HG03457 (cell line): ENCODE data around the gene AGXT.

ENCODE experiments used
- ATAC-seq: cut with Tn5 transposase; IDR thresholded peaks from one replicate; pipeline ENCODE4 v1.9.1; 2021; ENCODE audit warnings: moderate number of reproducible peaks; ENCODE audit not compliant: unreplicated experiment

Gene AGXT

GRCh38 chr2:240869109-240869955 is 708 bp downstream of the AGXT start:
- ATAC-seq: no peak

DNA sequence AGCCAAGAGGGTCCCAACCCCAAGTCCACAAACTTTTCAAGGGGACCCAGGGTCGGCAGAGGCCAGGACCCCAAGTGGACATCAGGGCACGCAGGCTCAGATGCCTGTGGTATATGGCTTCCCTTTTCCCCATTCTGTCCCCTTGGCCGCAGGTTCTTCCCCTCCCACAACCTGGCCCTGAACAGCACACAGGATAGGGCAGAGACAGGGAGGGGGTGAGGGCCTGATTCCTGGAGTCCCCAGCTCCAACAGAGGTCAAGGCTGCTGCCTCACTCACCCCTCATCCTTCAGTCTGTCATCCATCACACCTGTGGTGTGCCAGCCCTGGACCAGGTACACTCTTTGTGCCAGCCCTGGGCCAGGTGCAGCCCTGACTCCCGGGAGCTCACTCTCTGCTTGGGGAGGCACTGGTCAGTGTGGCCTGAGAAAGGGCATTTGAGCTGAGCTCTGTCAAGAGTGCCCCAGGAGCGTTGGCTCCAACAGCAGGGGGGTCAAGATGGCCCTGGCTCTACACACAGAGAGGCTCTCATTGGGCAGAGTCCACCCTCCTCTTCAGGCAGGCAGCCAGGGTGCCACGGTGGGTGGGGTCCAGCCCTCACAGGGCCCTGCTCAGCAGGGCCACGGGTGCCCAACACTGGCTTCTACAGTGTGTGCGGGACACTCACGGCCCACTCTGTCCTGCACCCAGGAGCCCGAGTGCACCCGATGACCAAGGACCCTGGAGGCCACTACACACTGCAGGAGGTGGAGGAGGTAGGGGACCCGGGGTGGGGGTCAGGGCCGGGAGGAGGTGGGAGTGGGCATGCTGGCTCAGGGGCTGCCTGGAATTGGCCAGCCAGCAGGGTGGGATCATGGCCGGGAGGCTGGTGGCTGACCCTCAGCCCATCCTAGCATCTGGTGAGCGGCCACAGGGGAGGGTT is 1.6 kb downstream of the AGXT start:
- no peak for ATAC-seq

GRCh38 chr2:240871071-240871958 is 2.7 kb downstream of the AGXT start:
- no peak for ATAC-seq

DNA sequence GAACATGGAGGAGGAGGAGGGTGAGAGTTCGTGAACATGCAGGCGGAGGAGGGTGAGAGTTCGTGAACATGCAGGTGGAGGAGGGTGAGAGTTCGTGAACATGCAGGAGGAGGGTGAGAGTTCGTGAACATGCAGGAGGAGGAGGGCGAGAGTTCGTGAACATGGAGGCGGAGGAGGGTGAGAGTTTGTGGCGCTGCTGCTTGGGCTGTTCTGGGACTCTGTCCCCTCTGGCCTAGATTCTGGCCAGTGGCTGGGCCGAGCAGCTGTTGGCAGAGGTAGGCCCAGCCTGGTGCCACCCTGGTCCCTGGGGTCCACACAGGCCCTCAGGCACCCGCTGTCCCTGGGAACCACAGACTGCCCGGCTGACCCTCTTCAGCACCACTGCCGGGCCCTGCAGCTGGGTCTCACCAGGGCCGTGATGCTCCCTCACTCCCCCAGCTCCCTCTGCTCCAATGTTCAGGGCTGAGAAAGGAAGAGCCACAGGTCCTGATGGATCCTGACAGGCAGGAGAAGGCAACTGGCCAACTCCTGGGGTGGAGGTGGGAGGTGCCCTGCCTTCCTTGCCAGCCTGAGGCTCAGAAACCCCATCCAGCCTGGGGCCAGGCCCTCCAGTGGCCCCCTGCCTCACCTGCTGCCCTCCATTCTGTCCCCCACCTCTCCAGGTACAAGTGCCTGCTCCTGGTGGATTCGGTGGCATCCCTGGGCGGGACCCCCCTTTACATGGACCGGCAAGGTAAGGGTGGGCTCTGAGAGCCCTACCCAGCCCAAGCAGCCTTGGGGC is 3.9 kb downstream of the AGXT start:
- no peak for ATAC-seq

DNA sequence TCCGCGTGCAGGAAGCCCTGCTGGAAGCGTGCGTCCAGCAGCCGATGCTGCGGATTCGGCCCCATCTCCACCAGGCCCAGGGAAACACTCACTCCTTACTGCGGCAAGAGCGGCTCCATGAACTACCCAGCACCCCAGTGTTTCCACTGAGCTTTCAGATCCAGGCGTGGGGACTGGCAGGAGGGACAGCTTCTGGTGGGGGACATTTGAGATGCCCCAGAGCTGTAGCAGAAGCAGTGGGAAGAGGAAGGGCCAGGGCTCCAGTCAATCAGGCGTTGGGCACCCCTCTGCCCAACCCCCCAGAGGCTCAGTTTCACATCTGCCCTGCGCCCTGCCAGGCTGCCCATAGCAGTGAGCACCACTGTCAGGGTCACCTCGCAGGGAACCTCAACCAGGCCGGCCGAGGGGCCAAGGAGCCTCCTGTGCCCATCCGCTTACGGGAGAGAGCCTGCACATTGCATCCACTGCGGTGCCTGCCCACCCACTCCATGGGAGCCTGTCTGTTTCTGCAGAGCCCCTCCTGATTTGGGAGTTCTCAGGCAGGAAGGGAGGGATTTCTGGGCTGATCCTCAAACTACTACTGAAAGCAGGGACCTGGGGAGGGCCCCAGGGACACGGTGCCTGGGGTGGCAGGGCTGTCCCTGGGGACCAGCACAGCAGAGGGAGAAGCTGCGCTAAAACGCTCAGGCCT is 4.6 kb downstream of the AGXT start:
- no peak for ATAC-seq

- no peak for ATAC-seq
These were observed 5.4 kb downstream of the AGXT start for GRCh38 chr2:240873805-240874714.

DNA sequence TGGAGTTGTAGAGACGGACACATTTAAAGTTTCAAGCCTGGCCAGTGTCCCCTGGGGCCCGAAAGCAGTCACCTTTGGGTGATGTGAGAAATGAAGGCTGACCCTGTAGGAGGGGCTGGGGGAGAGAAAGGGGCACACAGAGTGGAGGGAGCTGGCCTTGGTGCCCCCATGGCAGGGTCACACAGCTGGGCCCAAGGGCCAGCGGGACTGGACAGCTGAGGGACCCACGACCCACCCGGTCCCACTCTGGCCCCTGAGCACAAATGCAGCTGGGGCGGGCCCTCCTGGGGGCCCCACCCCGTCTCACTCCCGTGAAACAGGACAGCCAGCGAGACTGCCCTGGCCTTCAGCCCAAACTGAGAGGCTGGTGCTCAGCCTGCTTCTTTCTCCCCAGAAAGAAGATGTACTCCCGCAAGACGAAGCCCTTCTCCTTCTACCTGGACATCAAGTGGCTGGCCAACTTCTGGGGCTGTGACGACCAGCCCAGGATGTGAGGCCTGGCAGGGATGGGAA is 6.1 kb downstream of the AGXT start:
- ATAC-seq: no peak

GRCh38 chr2:240875228-240876034 is 6.8 kb downstream of the AGXT start:
- ATAC-seq: no peak

- no peak for ATAC-seq
These were observed 7.4 kb downstream of the AGXT start for GRCh38 chr2:240876035-240876474.

GRCh38 chr2:240876475-240877251 is 8.0 kb downstream of the AGXT start:
- no peak for ATAC-seq

- ATAC-seq: no peak
These were observed 9.1 kb downstream of the AGXT start for GRCh38 chr2:240877460-240878340.

DNA sequence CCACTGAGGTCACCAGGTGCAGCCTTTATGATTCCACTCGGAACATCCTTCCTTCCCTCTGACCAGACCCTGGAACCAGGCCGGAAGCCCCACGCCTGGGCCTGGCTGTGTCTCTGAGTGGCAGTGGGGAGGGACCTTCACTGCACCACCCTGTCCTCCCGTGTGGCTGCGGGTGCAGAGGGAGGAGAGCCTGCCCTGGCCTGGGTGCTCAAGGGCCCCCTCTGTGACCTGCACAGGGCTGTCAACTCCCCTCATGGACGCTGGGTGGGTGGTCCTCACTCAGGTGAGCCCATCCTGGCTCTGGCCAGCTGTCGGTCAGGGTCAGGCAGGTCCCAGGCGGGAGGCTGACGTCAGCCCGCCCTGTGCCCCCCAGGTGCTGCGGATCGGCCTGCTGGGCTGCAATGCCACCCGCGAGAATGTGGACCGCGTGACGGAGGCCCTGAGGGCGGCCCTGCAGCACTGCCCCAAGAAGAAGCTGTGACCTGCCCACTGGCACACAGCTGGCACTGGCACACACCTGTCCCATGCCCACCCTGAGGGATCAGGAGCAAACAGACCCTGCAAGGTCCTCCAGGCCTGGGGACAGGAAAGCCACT is 9.8 kb downstream of the AGXT start:
- ATAC-seq: no peak

GRCh38 chr2:240879105-240879504 is 10.5 kb downstream of the AGXT start:
- ATAC-seq: no peak

DNA sequence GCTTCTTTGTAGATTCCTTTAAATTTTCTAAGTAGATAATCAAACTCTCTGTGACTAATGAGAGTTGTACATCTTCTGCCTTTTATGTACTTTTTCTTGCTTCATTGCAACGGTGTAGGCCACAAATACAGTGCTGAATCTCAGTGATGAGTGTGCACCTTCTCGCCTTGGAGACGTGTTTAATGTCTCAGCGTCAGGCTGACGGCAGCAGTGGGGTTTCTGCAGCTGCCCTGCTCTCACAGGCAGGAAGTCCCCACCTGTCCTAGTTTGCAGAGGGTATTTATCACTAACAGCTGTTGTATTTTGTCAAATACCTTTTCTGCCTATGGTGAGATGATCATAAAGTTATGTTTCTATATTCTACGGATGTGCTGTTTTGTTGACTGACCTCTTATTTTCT is 13.3 kb downstream of the AGXT start:
- no peak for ATAC-seq

- ATAC-seq: no peak
These were observed 15.6 kb downstream of the AGXT start for GRCh38 chr2:240884221-240884620.
